Spinal cord (tissue), 10 donors: Measurements from ENCODE around the gene CBFA2T3. TPM values are rescaled to one million over a fixed set of nuclear protein-coding genes. Genes with fewer than 3 reads are reported as not detected.
"Not testable (repeated sequence)": the region's sequence is repeated elsewhere in the genome, so short reads cannot be mapped to it uniquely, and the experiment has no call there.

Source experiments
- DNase-seq, 6 donors: peaks; one replicate each; pipeline versions ENCODE4 v3.0.0 to v3.0.0-alpha.2; 2013 to 2015; ENCODE audit warnings: low spot score in 6 of 6, low read depth in 4 of 6
- H3K27ac ChIP-seq: one replicate; pipeline ENCODE4 v1.5.1; 2013; ENCODE audit warnings: low read depth, low read length, control low read depth
- H3K27me3 ChIP-seq: one replicate; pipeline ENCODE4 v1.6.1; 2013; ENCODE audit warnings: low read length; ENCODE audit not compliant: control insufficient read depth, insufficient read depth
- H3K36me3 ChIP-seq: one replicate; pipeline ENCODE4 v1.6.1; 2013; ENCODE audit warnings: low read length; ENCODE audit not compliant: control insufficient read depth, insufficient read depth
- H3K4me1 ChIP-seq: one replicate; pipeline ENCODE4 v1.6.1; 2013; ENCODE audit warnings: low read length; ENCODE audit not compliant: control insufficient read depth, insufficient read depth
- H3K4me3 ChIP-seq: one replicate; pipeline ENCODE4 v1.5.1; 2013; ENCODE audit warnings: low read depth, low read length, control low read depth
- H3K9me3 ChIP-seq: one replicate; pipeline ENCODE4 v1.6.1; 2013; ENCODE audit warnings: low read length; ENCODE audit not compliant: control insufficient read depth, insufficient read depth
- whole genome bisulfite sequencing: methylation state at CpG from one replicate; pipeline ENCODE4 v1.1.5; 2013; ENCODE audit warnings: missing lambda C conversion rate; ENCODE audit not compliant: insufficient coverage; 5-methylcytosine and 5-hydroxymethylcytosine counted together
- polyA plus RNA-seq, 2 donors: library from polyadenylated mRNA; unstranded; fragments of 120-200 nt; gene quantifications; one replicate each; pipeline ENCODE4 v1.2.1, GENCODE V29; 2013; ENCODE audit not compliant: insufficient read length in 2 of 2
- total RNA-seq, 2 donors: library from RNA; depleted of rRNA in 1 of 2; stranded (reverse); fragments of 120-200 nt in 1 of 2; fragments of >200 nt in 1 of 2; gene quantifications; one replicate each; pipeline versions ENCODE4 v1.2.3 to v1.2.4, GENCODE V29; 2013 to 2014
- donor health status: healthy.

Gene CBFA2T3
- total and polyA plus RNA-seq, 4 donors, result 1.2 to 19.5 (median 11.0) TPM

- Histone ChIP-seq H3K27me3 (peaks cover 2% of the 10 kb centered on the region), H3K9me3 (no peaks in the 10 kb centered on the region), H3K36me3 (peaks cover 3% of the 10 kb centered on the region), H3K4me1 (peaks cover 15% of the 10 kb centered on the region), H3K4me3 (no peak overlapping the region), H3K27ac (no peak overlapping the region)
- WGBS, result 85% methylated on average over 19 of the region's 23 CpGs
- DNase-seq, result no peak
Observed at GRCh38 chr16:89005201-89006035, 28.4 kb upstream of the CBFA2T3 start.

- WGBS, result 39% methylated on average over 31 of the region's 34 CpGs
- H3K36me3 ChIP-seq, result peaks cover 3% of the 10 kb centered on the region
- DNase-seq, result peak in 2 of 6 donors; percentile 68 to 91
- no peaks in the 10 kb centered on the region for H3K9me3 ChIP-seq
- H3K4me3 ChIP-seq, result no peak overlapping the region
- H3K27ac ChIP-seq, result no peak overlapping the region
- peaks cover 2% of the 10 kb centered on the region for H3K27me3 ChIP-seq
- H3K4me1 ChIP-seq, result peaks cover 15% of the 10 kb centered on the region
Observed at GRCh38 chr16:89004209-89004831, 27.3 kb upstream of the CBFA2T3 start.

GRCh38 chr16:89003831-89004208 is 26.8 kb upstream of the CBFA2T3 start:
- no CpG with 5 or more reads among the region's 11 CpGs for WGBS
- Histone ChIP-seq H3K27ac (no peak overlapping the region), H3K4me3 (no peak overlapping the region), H3K9me3 (no peaks in the 10 kb centered on the region), H3K27me3 (peaks cover 2% of the 10 kb centered on the region), H3K4me1 (peaks cover 15% of the 10 kb centered on the region), H3K36me3 (peaks cover 3% of the 10 kb centered on the region)
- no peak for DNase-seq

- Histone ChIP-seq H3K36me3 (peaks cover 3% of the 10 kb centered on the region), H3K27me3 (peaks cover 2% of the 10 kb centered on the region), H3K9me3 (no peaks in the 10 kb centered on the region), H3K4me1 (peaks cover 15% of the 10 kb centered on the region), H3K4me3 (no peak overlapping the region), H3K27ac (no peak overlapping the region)
- 58% methylated on average over 21 of the region's 47 CpGs for WGBS
- DNase-seq, result no peak
Observed at GRCh38 chr16:89002851-89003830, 26.1 kb upstream of the CBFA2T3 start.

- 88% methylated on average over 5 of the region's 19 CpGs for WGBS
- not testable (repeated sequence) for H3K27me3 ChIP-seq
- H3K4me1 ChIP-seq, result peaks cover 15% of the 10 kb centered on the region
Observed at GRCh38 chr16:89002081-89002480, 25.1 kb upstream of the CBFA2T3 start.

GRCh38 chr16:89001117-89002027 is 24.4 kb upstream of the CBFA2T3 start:
- no peak for DNase-seq
- no peak overlapping the region for H3K27ac ChIP-seq
- H3K4me1 ChIP-seq, result peaks cover 15% of the 10 kb centered on the region
- no peak overlapping the region for H3K4me3 ChIP-seq
- peaks cover 3% of the 10 kb centered on the region for H3K36me3 ChIP-seq
- H3K27me3 ChIP-seq, result peaks cover 2% of the 10 kb centered on the region
- H3K9me3 ChIP-seq, result peaks cover 1% of the 10 kb centered on the region
- 53% methylated on average over 28 of the region's 30 CpGs for WGBS

More at GRCh38 chr16:89002081-89002480, 25.1 kb upstream of the CBFA2T3 start:
- not testable (repeated sequence) for DNase-seq, H3K4me3 ChIP-seq, H3K36me3 ChIP-seq, H3K9me3 ChIP-seq, H3K27ac ChIP-seq

GRCh38 chr16:89000207-89000959 is 23.4 kb upstream of the CBFA2T3 start:
- no peak for DNase-seq
- 84% methylated on average over 36 of the region's 36 CpGs for WGBS
- Histone ChIP-seq H3K4me1 (peaks cover 15% of the 10 kb centered on the region), H3K4me3 (no peak overlapping the region), H3K9me3 (peaks cover 1% of the 10 kb centered on the region), H3K36me3 (peaks cover 3% of the 10 kb centered on the region), H3K27me3 (peaks cover 2% of the 10 kb centered on the region), H3K27ac (no peak overlapping the region)

GRCh38 chr16:88999457-89000206 is 22.6 kb upstream of the CBFA2T3 start:
- Histone ChIP-seq H3K27me3 (peaks cover 2% of the 10 kb centered on the region), H3K4me1 (peaks cover 20% of the 10 kb centered on the region), H3K27ac (no peak overlapping the region), H3K36me3 (peaks cover 3% of the 10 kb centered on the region), H3K4me3 (no peak overlapping the region), H3K9me3 (peaks cover 1% of the 10 kb centered on the region)
- 48% methylated on average over 15 of the region's 39 CpGs for WGBS
- DNase-seq, result no peak
